Astrocyte (in vitro differentiated cells and primary cell): ENCODE measurements around the gene RAB3GAP2. TPM values are rescaled to one million over a fixed set of nuclear protein-coding genes. Genes with fewer than 3 reads are reported as not detected.
"Not testable (repeated sequence)": the region's sequence is repeated elsewhere in the genome, so short reads cannot be mapped to it uniquely, and the experiment has no call there.

Experiments
- DNase-seq: peaks from one replicate; pipeline ENCODE4 v3.0.0-alpha.2; 2010; ENCODE audit warnings: low read depth
- FAIRE-seq: peaks from 2 replicates; lab custom pipeline; 2011; peaks lifted over from hg19 to GRCh38; lab: Jason Lieb, UNC
- H2AFZ ChIP-seq: 2 replicates; pipeline ENCODE4 v1.6.0; 2012; ENCODE audit warnings: low read depth, low read length, inconsistent platforms
- H3K27ac ChIP-seq: 2 replicates; pipeline ENCODE4 v1.5.1; 2011; ENCODE audit warnings: low read depth, low read length, inconsistent platforms
- H3K27me3 ChIP-seq: 2 replicates; pipeline ENCODE4 v1.6.0; 2011; ENCODE audit warnings: low read length, inconsistent platforms; ENCODE audit not compliant: insufficient read depth
- H3K36me3 ChIP-seq: 2 replicates; pipeline ENCODE4 v1.5.1; 2011; ENCODE audit warnings: low read length, inconsistent platforms; ENCODE audit not compliant: insufficient read depth
- H3K4me1 ChIP-seq: 2 replicates; pipeline ENCODE4 v1.5.1; 2011; ENCODE audit warnings: low read length, inconsistent platforms; ENCODE audit not compliant: insufficient read depth
- H3K4me2 ChIP-seq: 2 replicates; pipeline ENCODE4 v1.6.0; 2012; ENCODE audit warnings: low read length, inconsistent platforms
- H3K4me3 ChIP-seq: 2 replicates; pipeline ENCODE4 v1.5.1; 2011; ENCODE audit warnings: low read depth, mild to moderate bottlenecking, low read length, inconsistent platforms; ENCODE audit not compliant: insufficient read depth
- H3K79me2 ChIP-seq: 2 replicates; pipeline ENCODE4 v1.6.0; 2012; ENCODE audit warnings: mild to moderate bottlenecking, low read length, inconsistent platforms; ENCODE audit not compliant: insufficient read depth
- H3K9ac ChIP-seq: 2 replicates; pipeline ENCODE4 v1.6.0; 2012; ENCODE audit warnings: mild to moderate bottlenecking, low read length, inconsistent platforms
- H3K9me3 ChIP-seq: 2 replicates; pipeline ENCODE4 v1.5.1; 2012; ENCODE audit warnings: low read depth, mild to moderate bottlenecking, low read length, inconsistent platforms; ENCODE audit not compliant: insufficient read depth
- H4K20me1 ChIP-seq: 2 replicates; pipeline ENCODE4 v1.6.0; 2012; ENCODE audit warnings: low read length, inconsistent platforms; ENCODE audit not compliant: insufficient read depth
- H3K27ac Mint-ChIP-seq: one replicate; pipeline ENCODE4 v1.8.0; 2021; ENCODE audit warnings: mild to moderate bottlenecking, mixed read lengths; ENCODE audit not compliant: unreplicated experiment
- H3K27me3 Mint-ChIP-seq: one replicate; pipeline ENCODE4 v1.8.0; 2021; ENCODE audit warnings: low read depth, mixed read lengths; ENCODE audit not compliant: unreplicated experiment
- H3K36me3 Mint-ChIP-seq: one replicate; pipeline ENCODE4 v1.8.0; 2021; ENCODE audit warnings: low read depth, mixed read lengths; ENCODE audit not compliant: unreplicated experiment
- H3K4me1 Mint-ChIP-seq: one replicate; pipeline ENCODE4 v1.8.0; 2021; ENCODE audit warnings: low read depth, mixed read lengths; ENCODE audit not compliant: unreplicated experiment
- H3K4me3 Mint-ChIP-seq: one replicate; pipeline ENCODE4 v1.8.0; 2021; ENCODE audit warnings: mild to moderate bottlenecking, moderate library complexity, mixed read lengths; ENCODE audit not compliant: unreplicated experiment
- H3K9me3 Mint-ChIP-seq: one replicate; pipeline ENCODE4 v1.8.0; 2021; ENCODE audit warnings: mild to moderate bottlenecking, mixed read lengths; ENCODE audit not compliant: unreplicated experiment
- EZH2 ChIP-seq: IDR thresholded peaks from 2 replicates; pipeline ENCODE4 v1.6.1; 2012; ENCODE audit warnings: mild to moderate bottlenecking, low read length, inconsistent platforms; ENCODE audit not compliant: insufficient read depth
- total RNA-seq: library from RNA; stranded (reverse); gene quantifications from 2 replicates; pipeline ENCODE4 v1.2.1, GENCODE V29; 2021
- TF ChIP-seq, protein P1 (sequence below): IDR thresholded peaks from 2 replicates; pipeline ENCODE4 v1.5.1; 2011; ENCODE audit warnings: low read depth, mild to moderate bottlenecking, inconsistent platforms, low read length, moderate library complexity; ENCODE audit not compliant: insufficient read depth

The RAB3GAP2 gene
- total RNA-seq, 1 donor from 2014 or later, result 68.1 TPM

DNA sequence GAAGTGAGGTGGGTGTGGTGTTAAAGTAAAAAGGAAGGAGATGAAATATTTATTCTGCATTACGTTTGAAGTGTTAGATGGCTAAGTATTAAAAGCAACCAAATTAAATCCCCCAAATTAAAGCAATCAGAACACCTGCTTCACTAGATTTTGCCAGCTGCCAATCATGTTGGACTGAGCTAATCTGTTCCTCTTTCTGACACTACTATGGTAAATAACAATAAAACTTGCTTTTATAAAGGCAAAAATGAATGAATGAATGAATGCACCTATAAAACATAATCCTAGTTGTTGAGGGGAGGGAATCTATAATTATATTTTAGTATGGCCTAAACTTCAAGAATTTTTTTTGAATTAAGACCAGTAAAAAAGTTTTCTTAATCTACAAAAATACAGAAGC is 51.0 kb downstream of the RAB3GAP2 start:
- DNase-seq (no peak), FAIRE-seq (no peak)
- no peaks in the 10 kb centered on the region for H3K36me3 ChIP-seq
- no peak for TF ChIP-seq EZH2
- TF ChIP-seq, protein P1, sequence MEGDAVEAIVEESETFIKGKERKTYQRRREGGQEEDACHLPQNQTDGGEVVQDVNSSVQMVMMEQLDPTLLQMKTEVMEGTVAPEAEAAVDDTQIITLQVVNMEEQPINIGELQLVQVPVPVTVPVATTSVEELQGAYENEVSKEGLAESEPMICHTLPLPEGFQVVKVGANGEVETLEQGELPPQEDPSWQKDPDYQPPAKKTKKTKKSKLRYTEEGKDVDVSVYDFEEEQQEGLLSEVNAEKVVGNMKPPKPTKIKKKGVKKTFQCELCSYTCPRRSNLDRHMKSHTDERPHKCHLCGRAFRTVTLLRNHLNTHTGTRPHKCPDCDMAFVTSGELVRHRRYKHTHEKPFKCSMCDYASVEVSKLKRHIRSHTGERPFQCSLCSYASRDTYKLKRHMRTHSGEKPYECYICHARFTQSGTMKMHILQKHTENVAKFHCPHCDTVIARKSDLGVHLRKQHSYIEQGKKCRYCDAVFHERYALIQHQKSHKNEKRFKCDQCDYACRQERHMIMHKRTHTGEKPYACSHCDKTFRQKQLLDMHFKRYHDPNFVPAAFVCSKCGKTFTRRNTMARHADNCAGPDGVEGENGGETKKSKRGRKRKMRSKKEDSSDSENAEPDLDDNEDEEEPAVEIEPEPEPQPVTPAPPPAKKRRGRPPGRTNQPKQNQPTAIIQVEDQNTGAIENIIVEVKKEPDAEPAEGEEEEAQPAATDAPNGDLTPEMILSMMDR, result no peak
- H3K79me2 ChIP-seq, result peaks cover 88% of the 10 kb centered on the region
- peaks cover 11% of the 10 kb centered on the region for H3K4me1 Mint-ChIP-seq
- no peaks in the 10 kb centered on the region for H3K9me3 Mint-ChIP-seq
- no peak overlapping the region for H3K27ac Mint-ChIP-seq
- no peak overlapping the region for H2AFZ ChIP-seq
- no peak overlapping the region for H3K4me2 ChIP-seq
- H3K4me3 ChIP-seq, result no peak overlapping the region
- no peak overlapping the region for H3K27ac ChIP-seq
- H3K4me3 Mint-ChIP-seq, result no peak overlapping the region
- no peaks in the 10 kb centered on the region for H3K27me3 ChIP-seq
- no peaks in the 10 kb centered on the region for H3K27me3 Mint-ChIP-seq
- H3K9me3 ChIP-seq, result no peaks in the 10 kb centered on the region
- peaks cover 68% of the 10 kb centered on the region for H4K20me1 ChIP-seq
- no peaks in the 10 kb centered on the region for H3K4me1 ChIP-seq
- H3K36me3 Mint-ChIP-seq, result peaks cover 3% of the 10 kb centered on the region
- H3K9ac ChIP-seq, result no peak overlapping the region

GRCh38 chr1:220220699-220221040 is 51.6 kb downstream of the RAB3GAP2 start:
- not testable (repeated sequence) for H3K4me3 ChIP-seq, DNase-seq, H3K36me3 Mint-ChIP-seq, H2AFZ ChIP-seq, H3K27me3 ChIP-seq, H3K36me3 ChIP-seq, H3K9ac ChIP-seq, H3K9me3 ChIP-seq, H3K4me2 ChIP-seq, H3K27ac ChIP-seq, H3K9me3 Mint-ChIP-seq, H3K4me3 Mint-ChIP-seq, H3K4me1 ChIP-seq, H3K27me3 Mint-ChIP-seq, H3K27ac Mint-ChIP-seq, FAIRE-seq
- peaks cover 68% of the 10 kb centered on the region for H4K20me1 ChIP-seq
- H3K79me2 ChIP-seq, result peaks cover 89% of the 10 kb centered on the region
- H3K4me1 Mint-ChIP-seq, result peaks cover 11% of the 10 kb centered on the region

- H3K4me2 ChIP-seq, result no peak overlapping the region
- H3K4me1 Mint-ChIP-seq, result peaks cover 11% of the 10 kb centered on the region
- H3K79me2 ChIP-seq, result peaks cover 89% of the 10 kb centered on the region
- H3K4me3 ChIP-seq, result no peak overlapping the region
- no peaks in the 10 kb centered on the region for H3K9me3 ChIP-seq
- peaks cover 3% of the 10 kb centered on the region for H3K36me3 Mint-ChIP-seq
- H3K27ac ChIP-seq, result no peak overlapping the region
- TF ChIP-seq EZH2, result no peak
- TF ChIP-seq, protein P1, result no peak
- no peak overlapping the region for H2AFZ ChIP-seq
- no peak overlapping the region for H3K4me3 Mint-ChIP-seq
- H3K27me3 Mint-ChIP-seq, result no peaks in the 10 kb centered on the region
- H3K27me3 ChIP-seq, result no peaks in the 10 kb centered on the region
- no peak for DNase-seq
- H3K4me1 ChIP-seq, result no peaks in the 10 kb centered on the region
- peak overlapping the region; percentile 38 for H3K27ac Mint-ChIP-seq
- H3K36me3 ChIP-seq, result no peaks in the 10 kb centered on the region
- H3K9ac ChIP-seq, result no peak overlapping the region
- no peaks in the 10 kb centered on the region for H3K9me3 Mint-ChIP-seq
- peaks cover 63% of the 10 kb centered on the region for H4K20me1 ChIP-seq
- no peak for FAIRE-seq
Measured at GRCh38 chr1:220219865-220220698, 52.2 kb downstream of the RAB3GAP2 start.
